Fibroblast of skin of abdomen (primary cell): ENCODE measurements around the gene HIGD1C.
A peak's percentile ranks its signal among the peaks of the same experiment; 100 is the strongest.
"Not testable (repeated sequence)": the region's sequence is repeated elsewhere in the genome, so short reads cannot be mapped to it uniquely, and the experiment has no call there.

ENCODE experiments used
- DNase-seq: peaks from one replicate; pipeline ENCODE4 v3.0.0-alpha.2; 2013

Gene HIGD1C

GRCh38 chr12:50986966-50987737 lies 34.8 kb downstream of the HIGD1C start:
- peak; percentile 60 for DNase-seq

DNA sequence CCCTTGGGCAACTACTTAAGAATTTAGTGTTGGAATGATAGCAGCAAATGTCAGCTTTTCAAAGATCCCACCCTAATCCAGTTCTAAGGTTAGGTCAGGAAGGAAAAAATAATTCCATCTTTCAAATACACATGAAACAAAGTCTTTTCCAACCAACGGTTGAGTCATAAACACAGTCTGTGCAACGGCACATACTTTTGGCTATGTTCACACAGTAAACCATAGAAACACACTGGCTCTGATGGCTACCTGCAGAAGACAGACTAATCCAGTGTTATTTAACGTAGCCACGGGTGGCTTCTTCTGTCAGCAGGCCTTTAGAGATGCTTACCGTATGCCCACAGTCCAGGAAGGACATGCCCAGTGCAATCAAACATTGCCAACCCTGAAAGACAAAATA lies 35.7 kb downstream of the HIGD1C start:
- peak; percentile 38 for DNase-seq

DNA sequence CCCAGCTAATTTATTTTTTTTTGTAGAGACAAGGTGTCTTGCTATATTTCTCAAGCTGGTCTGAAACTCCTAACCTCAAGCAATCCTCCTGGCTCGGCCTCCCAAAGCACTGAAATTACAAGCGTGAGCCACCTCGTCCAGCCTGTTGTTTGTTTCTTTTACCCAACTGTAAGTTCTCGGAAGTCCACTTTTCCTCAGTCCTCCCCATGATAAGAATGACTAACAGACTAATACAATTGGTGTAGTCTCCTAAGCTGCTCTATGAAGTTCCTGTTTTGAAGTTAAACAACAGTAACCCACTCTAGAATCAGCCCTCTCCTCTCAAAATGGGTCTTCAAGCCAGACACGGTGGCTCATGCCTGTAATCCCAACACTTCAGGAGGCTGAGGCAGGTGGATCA lies 36.5 kb downstream of the HIGD1C start:
- no peak for DNase-seq

DNA sequence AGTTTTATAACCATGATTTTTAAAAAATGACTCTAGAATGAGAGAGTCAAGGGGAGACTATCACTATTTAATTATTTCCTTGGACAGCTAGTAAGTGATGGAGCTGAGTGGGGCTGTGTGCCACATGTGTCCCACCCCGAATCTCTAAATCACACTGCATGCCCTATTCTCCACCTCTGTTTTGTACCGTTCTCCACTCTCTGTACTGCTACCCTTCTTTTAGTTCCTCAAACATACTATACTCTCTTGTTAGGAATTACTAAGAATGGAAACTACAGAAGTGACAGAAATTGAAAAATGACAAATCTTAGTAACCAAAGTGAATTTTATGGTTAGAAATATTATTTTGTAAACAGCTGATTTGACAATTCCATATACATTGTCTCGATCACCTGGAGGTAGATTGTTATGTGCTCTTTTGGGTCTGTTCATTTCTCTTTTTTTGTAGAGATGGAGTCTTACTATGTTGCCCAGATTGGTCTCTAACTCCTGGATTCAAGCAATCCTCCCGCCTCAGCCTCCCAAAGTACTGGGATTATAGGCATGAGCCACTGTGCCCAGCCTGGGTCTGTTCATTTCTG lies 37.9 kb downstream of the HIGD1C start:
- no peak for DNase-seq

DNA sequence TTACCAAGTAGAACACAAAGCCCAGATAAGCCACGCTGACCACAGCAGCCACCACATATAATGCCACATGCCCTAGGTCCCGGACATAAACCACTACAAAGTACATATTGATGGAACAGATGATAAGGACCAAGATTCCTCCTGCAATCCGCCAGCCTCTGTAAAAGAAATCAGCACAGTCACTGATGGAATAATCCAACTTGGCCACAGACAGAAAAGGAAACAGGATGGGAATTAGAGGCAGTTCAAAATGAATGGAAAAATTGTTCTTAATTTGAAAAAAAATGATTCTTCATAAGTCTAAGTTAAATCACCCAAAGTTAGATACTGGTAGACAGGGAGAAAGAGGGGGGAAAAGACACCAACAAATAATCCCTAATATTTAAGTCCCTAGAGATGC lies 38.4 kb downstream of the HIGD1C start:
- DNase-seq, result no peak

GRCh38 chr12:50991291-50991690 lies 38.9 kb downstream of the HIGD1C start:
- DNase-seq, result no peak

DNA sequence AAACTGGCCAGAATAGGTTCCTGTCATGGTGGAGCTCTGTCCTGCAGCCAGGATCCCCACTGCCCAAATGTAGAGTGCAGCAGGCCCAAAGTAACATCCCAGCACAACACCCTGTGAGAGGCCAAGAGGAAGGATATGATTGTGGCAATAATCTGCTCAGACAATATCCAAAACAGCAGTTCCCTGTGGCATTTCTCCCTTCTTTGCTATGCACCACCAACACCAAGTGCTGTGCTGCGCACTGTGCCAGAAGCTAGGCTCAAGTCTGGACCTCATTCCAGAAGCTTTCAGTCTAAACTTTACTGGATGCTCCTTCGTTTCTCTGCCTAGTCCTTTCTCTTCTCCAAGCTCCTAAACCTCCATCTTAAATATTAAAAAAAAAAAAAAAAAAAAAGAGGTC lies 40.5 kb downstream of the HIGD1C start:
- DNase-seq, result no peak

GRCh38 chr12:50999093-50999492 lies 46.7 kb downstream of the HIGD1C start:
- no peak for DNase-seq

- DNase-seq, result peak; percentile 88
These were observed 47.9 kb downstream of the HIGD1C start for GRCh38 chr12:51000245-51000644.

GRCh38 chr12:51001799-51002198 lies 49.5 kb downstream of the HIGD1C start:
- no peak for DNase-seq

- DNase-seq, result no peak
These were observed 52.2 kb downstream of the HIGD1C start for GRCh38 chr12:51004504-51004903.

DNA sequence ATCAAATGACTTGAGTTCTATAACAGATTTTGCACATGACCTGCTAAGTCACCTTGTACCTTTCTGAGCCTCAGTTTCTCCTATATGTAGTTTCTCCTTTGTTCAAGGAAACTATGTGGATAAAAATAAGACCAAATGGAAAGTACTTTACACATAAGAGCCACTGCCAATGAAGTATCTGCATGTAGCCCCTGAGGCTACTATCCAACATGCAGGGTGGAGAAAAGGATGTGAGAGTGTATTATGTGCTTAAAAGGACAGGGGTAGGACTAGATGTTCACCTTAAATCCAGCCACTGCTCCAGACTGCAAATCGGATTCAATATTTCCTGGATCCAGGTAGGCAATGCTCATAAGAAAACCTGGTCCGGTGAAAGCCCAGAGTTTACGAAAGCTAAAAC lies 52.7 kb downstream of the HIGD1C start:
- DNase-seq, result no peak

DNA sequence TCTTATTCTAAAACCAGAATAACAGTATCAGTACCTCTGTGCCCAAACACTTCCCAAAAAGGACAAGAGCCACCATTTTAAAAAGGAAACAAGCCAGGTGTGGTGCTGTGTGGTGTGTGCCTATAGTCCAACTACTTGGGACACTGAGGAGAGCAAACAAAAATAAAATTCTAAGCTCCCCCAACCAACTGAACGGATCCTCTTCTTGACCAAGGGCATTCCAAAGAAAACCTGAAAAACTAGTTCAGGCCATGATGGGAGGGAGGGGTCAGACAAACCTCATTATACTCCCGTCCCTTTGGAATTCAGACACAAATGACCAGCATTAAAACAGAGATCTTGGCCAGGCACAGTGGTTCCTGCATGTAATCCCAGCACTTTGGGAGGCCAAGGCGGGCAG lies 53.3 kb downstream of the HIGD1C start:
- no peak for DNase-seq

DNA sequence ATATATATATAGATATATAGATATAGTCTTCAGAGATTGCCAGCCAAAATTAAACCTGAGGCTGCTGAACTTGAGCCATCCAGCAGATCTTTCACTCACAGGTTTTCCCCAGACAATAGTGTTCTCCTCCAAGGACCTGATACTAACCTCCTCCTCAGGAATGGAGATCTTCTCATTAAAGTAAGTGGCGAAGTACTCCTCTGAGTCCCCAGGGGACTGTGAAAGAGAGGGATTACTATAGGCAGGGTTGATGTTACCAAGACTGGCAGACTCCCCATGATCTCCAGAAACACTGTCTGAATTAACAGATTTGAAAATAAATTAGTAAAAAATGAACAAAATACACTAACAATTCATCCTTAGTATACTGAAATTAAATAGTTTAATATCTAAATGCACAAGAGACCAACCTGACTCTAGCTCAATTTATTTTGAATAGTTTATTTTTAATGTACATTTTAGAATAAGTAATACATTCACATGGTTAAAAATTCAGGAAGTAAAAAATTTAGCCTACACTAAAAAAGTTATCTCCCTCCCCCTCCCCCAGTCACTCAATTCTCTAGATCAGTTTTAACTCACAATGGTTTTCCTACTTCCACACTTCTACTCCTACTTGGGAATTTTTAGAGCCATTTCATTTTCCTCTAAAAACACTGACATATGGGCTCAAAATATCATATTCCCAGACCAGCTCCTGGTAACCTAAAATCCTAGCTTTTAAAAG lies 56.1 kb downstream of the HIGD1C start:
- no peak for DNase-seq

- DNase-seq, result no peak
These were observed 56.7 kb downstream of the HIGD1C start for GRCh38 chr12:51009056-51009440.

DNA sequence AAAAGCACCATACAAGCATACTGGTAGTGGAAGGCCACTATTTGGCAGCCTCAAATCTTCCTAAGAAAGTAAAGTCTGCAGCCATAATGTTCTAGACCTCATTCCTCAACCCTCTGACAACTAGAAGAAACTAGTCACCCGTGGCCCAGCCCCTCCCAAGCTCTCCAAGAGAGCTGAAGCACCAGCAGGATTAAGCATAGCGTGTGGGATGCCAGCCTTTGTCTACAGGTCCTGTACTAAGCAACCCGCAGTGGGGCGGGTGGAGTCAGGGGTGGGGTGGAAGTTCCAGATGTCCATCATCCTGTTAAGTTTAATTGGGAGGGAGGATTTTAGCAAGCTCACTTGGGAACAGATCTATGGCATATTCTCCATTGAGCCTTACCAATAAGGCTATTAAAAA lies 59.6 kb downstream of the HIGD1C start:
- DNase-seq, result no peak

GRCh38 chr12:51012570-51013236 lies 60.4 kb downstream of the HIGD1C start:
- no peak for DNase-seq

DNA sequence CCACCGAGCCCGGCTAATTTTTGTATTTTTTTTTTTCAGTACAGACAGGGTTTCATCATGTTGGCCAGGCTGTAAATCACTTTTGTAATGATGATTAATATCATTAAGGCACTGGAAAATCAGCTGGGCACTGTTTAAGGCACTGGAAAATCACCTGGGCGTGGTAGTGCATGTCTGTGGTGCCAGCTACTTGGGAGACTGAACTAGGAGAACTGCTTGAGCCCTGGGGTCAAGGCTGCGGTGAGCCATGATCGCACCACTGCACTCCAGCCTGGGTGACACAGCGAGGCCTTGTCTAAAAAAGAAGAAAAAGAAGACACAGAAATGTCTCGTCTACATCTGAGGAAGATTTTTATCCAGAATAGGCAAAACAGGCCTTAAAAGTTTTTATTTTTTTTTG lies 61.1 kb downstream of the HIGD1C start:
- no peak for DNase-seq

- not testable (repeated sequence) for DNase-seq
These were observed 62.1 kb downstream of the HIGD1C start for GRCh38 chr12:51014467-51014866.

GRCh38 chr12:51017452-51017851 lies 65.1 kb downstream of the HIGD1C start:
- DNase-seq, result no peak

DNA sequence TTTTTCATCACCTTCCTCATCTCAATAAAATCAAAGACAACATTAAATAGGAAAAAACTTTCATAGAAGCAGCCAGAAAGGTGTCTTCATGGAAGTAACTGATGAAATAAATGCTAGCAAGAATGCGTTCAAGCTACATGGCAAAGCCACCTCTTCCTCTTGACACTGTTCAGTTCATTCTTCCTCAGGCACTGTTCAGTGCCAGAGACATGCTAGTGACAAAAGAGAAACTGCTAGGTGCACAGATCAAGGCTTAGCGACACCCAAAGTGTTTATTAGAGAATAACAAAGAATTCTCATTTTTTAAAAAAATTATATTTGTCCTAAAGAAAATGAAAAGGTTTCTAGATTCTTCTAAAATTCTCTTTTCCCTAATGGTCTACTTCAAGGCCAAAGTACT lies 66.6 kb downstream of the HIGD1C start:
- DNase-seq, result no peak

- DNase-seq, result no peak
These were observed 67.6 kb downstream of the HIGD1C start for GRCh38 chr12:51019927-51020326.
